ENCODE measurements around the gene SULT1C4.

SULT1C4 gene

DNA sequence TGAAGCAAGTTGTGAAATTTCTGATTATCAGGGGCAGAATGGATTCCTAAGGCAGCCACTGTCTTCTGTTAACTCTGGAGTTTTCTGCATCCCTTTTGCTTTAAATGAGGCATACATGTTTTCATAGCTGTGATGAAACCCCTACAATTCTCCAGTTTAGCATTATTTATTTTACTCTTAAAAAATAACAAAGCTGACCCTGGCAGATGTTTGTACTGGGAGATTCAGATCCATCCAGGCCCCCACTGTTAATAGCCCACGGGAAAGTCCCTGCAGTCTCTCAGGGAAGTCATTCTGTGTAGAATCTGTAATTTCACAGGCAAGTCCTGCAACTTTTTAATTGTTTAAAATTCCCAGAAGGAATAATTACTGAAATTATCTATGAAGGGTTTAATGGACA is 353 bp upstream of the SULT1C4 start:
- no peaks in the 10 kb centered on the region for H3K9me3 ChIP-seq (ENCODE audit: control insufficient read depth in 1 of 2, low read length in 2 of 2)
- peaks cover 7 to 9% of the 10 kb centered on the region in 2 donors for H3K4me1 ChIP-seq (ENCODE audit: control insufficient read depth in 1 of 2, insufficient read depth in 2 of 2, low read length in 2 of 2)
- H3K27ac ChIP-seq (ENCODE audit: low read length): peak overlapping the region; percentile 77
- no peaks in the 10 kb centered on the region for H3K36me3 ChIP-seq (ENCODE audit: control insufficient read depth in 1 of 2, insufficient read depth in 2 of 2, low read length in 2 of 2)
- H3K4me3 ChIP-seq (ENCODE audit: low read depth in 1 of 2, low read length in 2 of 2): peak overlapping the region; percentile 54 to 68
- H3K27me3 ChIP-seq (ENCODE audit: low read depth, low read length): no peaks in the 10 kb centered on the region

DNA sequence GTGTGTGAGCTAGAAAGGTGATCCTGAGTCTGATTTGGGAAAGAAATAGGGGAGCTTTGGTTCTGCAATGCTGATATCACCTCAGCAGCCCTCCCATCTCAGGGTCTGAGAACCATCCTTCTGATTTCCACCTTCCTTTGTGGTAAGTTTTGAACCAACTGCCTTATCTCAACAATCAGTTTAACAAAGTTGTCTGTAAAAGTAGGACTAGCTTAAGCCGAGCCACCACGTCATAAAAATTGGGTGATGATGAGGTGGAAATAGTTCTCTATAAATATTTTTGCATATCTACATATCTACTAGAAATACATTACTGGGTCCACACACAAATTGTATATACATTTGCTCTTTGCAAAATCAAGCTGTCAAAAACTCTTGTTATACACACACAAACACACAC is 1.1 kb downstream of the SULT1C4 start:
- Histone ChIP-seq H3K9me3 (ENCODE audit: control insufficient read depth in 1 of 2, low read length in 2 of 2) (no peaks in the 10 kb centered on the region), H3K4me1 (ENCODE audit: control insufficient read depth in 1 of 2, insufficient read depth in 2 of 2, low read length in 2 of 2) (peaks cover 7 to 9% of the 10 kb centered on the region in 2 donors), H3K27me3 (ENCODE audit: low read depth, low read length) (no peaks in the 10 kb centered on the region), H3K27ac (ENCODE audit: low read length) (no peak overlapping the region), H3K36me3 (ENCODE audit: control insufficient read depth in 1 of 2, insufficient read depth in 2 of 2, low read length in 2 of 2) (no peaks in the 10 kb centered on the region), H3K4me3 (ENCODE audit: low read depth in 1 of 2, low read length in 2 of 2) (peak overlapping the region; percentile 54 to 68)

GRCh38 chr2:108382196-108382595 is 4.4 kb downstream of the SULT1C4 start:
- Histone ChIP-seq H3K4me3 (ENCODE audit: low read depth in 1 of 2, low read length in 2 of 2) (no peak overlapping the region), H3K27me3 (ENCODE audit: low read depth, low read length) (no peaks in the 10 kb centered on the region), H3K27ac (ENCODE audit: low read length) (no peak overlapping the region), H3K9me3 (ENCODE audit: control insufficient read depth in 1 of 2, low read length in 2 of 2) (no peaks in the 10 kb centered on the region), H3K36me3 (ENCODE audit: control insufficient read depth in 1 of 2, insufficient read depth in 2 of 2, low read length in 2 of 2) (peaks cover 0 to 3% of the 10 kb centered on the region in 2 donors), H3K4me1 (ENCODE audit: control insufficient read depth in 1 of 2, insufficient read depth in 2 of 2, low read length in 2 of 2) (peaks cover 3% of the 10 kb centered on the region in 2 donors)

DNA sequence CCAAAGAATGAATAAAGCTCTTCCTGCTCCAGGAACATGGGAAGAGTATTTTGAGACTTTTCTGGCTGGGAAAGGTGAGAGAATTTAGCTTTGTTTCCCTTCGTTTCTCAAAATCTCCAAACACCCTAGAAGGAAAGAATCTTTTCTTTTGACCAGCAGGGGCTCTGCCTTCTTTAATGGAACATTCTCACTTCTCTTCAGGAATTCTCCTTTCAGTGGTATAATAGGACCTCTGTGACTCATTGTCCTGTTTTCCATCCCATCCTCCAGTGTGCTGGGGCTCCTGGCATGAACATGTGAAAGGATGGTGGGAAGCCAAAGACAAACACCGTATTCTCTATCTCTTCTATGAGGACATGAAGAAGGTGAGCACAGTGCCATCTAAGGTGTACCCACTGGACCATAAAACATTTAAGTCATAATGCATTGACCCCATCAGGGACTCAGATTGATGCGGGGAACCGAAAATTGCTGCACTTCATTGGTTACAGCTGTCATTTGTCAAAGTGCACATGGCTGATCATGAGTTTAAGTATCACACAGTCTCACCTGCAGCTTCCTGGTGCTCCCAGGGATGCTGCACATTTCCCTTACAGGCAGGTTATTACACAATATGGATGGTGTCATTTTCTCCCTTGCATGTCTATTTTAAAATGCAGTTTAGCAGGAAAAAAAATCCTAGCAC is 5.5 kb downstream of the SULT1C4 start:
- no peaks in the 10 kb centered on the region for H3K27me3 ChIP-seq (ENCODE audit: low read depth, low read length)
- no peaks in the 10 kb centered on the region for H3K4me1 ChIP-seq (ENCODE audit: control insufficient read depth in 1 of 2, insufficient read depth in 2 of 2, low read length in 2 of 2)
- peaks cover 0 to 3% of the 10 kb centered on the region in 2 donors for H3K36me3 ChIP-seq (ENCODE audit: control insufficient read depth in 1 of 2, insufficient read depth in 2 of 2, low read length in 2 of 2)
- no peak overlapping the region for H3K27ac ChIP-seq (ENCODE audit: low read length)
- H3K9me3 ChIP-seq (ENCODE audit: control insufficient read depth in 1 of 2, low read length in 2 of 2): no peaks in the 10 kb centered on the region
- no peak overlapping the region for H3K4me3 ChIP-seq (ENCODE audit: low read depth in 1 of 2, low read length in 2 of 2)

DNA sequence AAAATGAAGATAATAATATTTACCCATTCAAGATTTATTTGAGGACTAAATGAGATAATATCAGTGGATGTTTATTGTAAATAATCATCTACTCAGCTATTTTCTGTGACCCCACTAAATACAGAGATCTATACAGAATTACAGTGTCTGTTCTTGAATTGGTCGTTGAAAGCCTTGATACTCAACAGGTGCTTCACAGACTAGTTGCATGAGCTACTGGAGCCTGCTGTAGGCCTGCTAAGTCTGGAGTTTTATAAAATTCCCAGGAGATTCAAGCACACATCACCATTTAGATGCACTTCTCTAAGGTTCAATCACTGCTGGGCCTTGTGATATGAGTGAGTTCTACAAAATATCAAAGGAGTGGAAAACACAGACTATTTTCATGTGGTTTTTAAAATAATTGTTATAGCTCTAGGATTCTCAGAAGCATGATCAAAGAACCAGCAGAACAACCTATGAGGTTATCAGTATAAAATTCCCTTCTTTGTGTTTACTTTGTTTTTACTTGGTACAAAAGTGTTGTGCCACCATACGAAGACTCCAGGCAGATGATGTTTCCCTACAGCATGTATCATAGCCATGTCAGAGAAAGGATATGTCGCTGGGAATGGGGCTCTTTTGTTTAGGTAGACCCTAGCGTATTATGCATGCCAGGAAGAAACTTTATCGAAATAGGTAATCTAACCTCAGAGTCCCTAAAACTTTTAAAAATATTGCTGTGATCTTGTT is 7.1 kb downstream of the SULT1C4 start:
- Histone ChIP-seq H3K9me3 (ENCODE audit: control insufficient read depth in 1 of 2, low read length in 2 of 2) (no peaks in the 10 kb centered on the region), H3K4me1 (ENCODE audit: control insufficient read depth in 1 of 2, insufficient read depth in 2 of 2, low read length in 2 of 2) (no peaks in the 10 kb centered on the region), H3K27me3 (ENCODE audit: low read depth, low read length) (no peaks in the 10 kb centered on the region), H3K4me3 (ENCODE audit: low read depth in 1 of 2, low read length in 2 of 2) (no peak overlapping the region), H3K27ac (ENCODE audit: low read length) (no peak overlapping the region), H3K36me3 (ENCODE audit: control insufficient read depth in 1 of 2, insufficient read depth in 2 of 2, low read length in 2 of 2) (peaks cover 0 to 7% of the 10 kb centered on the region in 2 donors)

- H3K9me3 ChIP-seq (ENCODE audit: control insufficient read depth in 1 of 2, low read length in 2 of 2): no peaks in the 10 kb centered on the region
- no peaks in the 10 kb centered on the region for H3K4me1 ChIP-seq (ENCODE audit: control insufficient read depth in 1 of 2, insufficient read depth in 2 of 2, low read length in 2 of 2)
- H3K27ac ChIP-seq (ENCODE audit: low read length): no peak overlapping the region
- no peaks in the 10 kb centered on the region for H3K27me3 ChIP-seq (ENCODE audit: low read depth, low read length)
- peaks cover 0 to 10% of the 10 kb centered on the region in 2 donors for H3K36me3 ChIP-seq (ENCODE audit: control insufficient read depth in 1 of 2, insufficient read depth in 2 of 2, low read length in 2 of 2)
- no peak overlapping the region for H3K4me3 ChIP-seq (ENCODE audit: low read depth in 1 of 2, low read length in 2 of 2)
Measured at GRCh38 chr2:108385411-108386071, 7.8 kb downstream of the SULT1C4 start.

- Histone ChIP-seq H3K36me3 (ENCODE audit: control insufficient read depth in 1 of 2, insufficient read depth in 2 of 2, low read length in 2 of 2) (peaks cover 0 to 14% of the 10 kb centered on the region in 2 donors), H3K9me3 (ENCODE audit: control insufficient read depth in 1 of 2, low read length in 2 of 2) (peaks cover 0 to 7% of the 10 kb centered on the region in 2 donors)
Measured at GRCh38 chr2:108388045-108388444, 10.3 kb downstream of the SULT1C4 start.

DNA sequence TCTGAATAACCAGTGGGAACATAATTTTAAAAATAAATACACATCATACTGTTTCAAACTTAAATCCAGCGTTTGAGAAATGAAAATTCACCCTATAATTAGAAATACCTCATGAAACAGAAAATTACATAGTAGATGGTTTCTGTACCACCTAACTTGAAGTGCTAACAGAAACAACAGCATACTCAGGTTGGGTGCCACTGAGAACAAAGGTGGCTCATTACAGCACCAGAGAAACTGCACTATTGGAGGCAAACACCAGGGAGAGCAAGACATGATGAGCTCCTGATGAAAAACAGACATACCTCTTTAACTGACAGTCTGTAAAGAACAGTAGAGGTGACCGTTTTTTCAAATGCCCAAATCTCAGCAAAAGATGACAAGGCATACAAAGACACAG is 12.6 kb downstream of the SULT1C4 start:
- peaks cover 0 to 10% of the 10 kb centered on the region in 2 donors for H3K9me3 ChIP-seq (ENCODE audit: control insufficient read depth in 1 of 2, low read length in 2 of 2)
- no peak overlapping the region for H3K4me3 ChIP-seq (ENCODE audit: low read depth in 1 of 2, low read length in 2 of 2)
- H3K27me3 ChIP-seq (ENCODE audit: low read depth, low read length): no peaks in the 10 kb centered on the region
- peaks cover 0 to 14% of the 10 kb centered on the region in 2 donors for H3K36me3 ChIP-seq (ENCODE audit: control insufficient read depth in 1 of 2, insufficient read depth in 2 of 2, low read length in 2 of 2)
- H3K27ac ChIP-seq (ENCODE audit: low read length): no peak overlapping the region
- no peaks in the 10 kb centered on the region for H3K4me1 ChIP-seq (ENCODE audit: control insufficient read depth in 1 of 2, insufficient read depth in 2 of 2, low read length in 2 of 2)

More at GRCh38 chr2:108388045-108388444, 10.3 kb downstream of the SULT1C4 start:
- Histone ChIP-seq H3K4me3 (ENCODE audit: low read depth in 1 of 2, low read length in 2 of 2) (no peak overlapping the region), H3K27me3 (ENCODE audit: low read depth, low read length) (no peaks in the 10 kb centered on the region), H3K4me1 (ENCODE audit: control insufficient read depth in 1 of 2, insufficient read depth in 2 of 2, low read length in 2 of 2) (no peaks in the 10 kb centered on the region), H3K27ac (ENCODE audit: low read length) (no peak overlapping the region)

GRCh38 chr2:108392029-108392428 is 14.3 kb downstream of the SULT1C4 start:
- H3K27me3 ChIP-seq (ENCODE audit: low read depth, low read length): no peaks in the 10 kb centered on the region
- H3K4me3 ChIP-seq (ENCODE audit: low read depth in 1 of 2, low read length in 2 of 2): no peak overlapping the region
- H3K9me3 ChIP-seq (ENCODE audit: control insufficient read depth in 1 of 2, low read length in 2 of 2): peaks cover 0 to 10% of the 10 kb centered on the region in 2 donors
- H3K4me1 ChIP-seq (ENCODE audit: control insufficient read depth in 1 of 2, insufficient read depth in 2 of 2, low read length in 2 of 2): no peaks in the 10 kb centered on the region
- H3K27ac ChIP-seq (ENCODE audit: low read length): no peak overlapping the region
- peaks cover 0 to 12% of the 10 kb centered on the region in 2 donors for H3K36me3 ChIP-seq (ENCODE audit: control insufficient read depth in 1 of 2, insufficient read depth in 2 of 2, low read length in 2 of 2)

DNA sequence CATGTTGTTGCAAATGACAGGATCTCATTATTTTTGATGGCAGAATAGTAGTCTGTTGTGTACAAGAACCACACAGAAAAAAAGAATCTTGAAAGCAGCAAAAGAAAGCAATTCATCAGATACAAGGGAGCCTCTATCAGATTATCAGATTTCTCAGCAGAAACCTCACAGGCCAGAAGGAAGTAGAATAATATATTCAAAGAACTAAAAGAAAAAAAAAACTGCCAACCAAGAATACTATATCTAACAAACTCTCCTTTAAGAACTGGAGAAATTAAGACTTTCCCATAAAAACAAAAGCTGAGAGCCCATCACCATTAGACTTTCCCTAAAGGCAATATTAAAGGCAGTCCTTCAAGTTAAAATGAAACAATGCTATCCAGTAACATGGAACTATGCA is 15.4 kb downstream of the SULT1C4 start:
- Histone ChIP-seq H3K9me3 (ENCODE audit: control insufficient read depth in 1 of 2, low read length in 2 of 2) (peaks cover 0 to 14% of the 10 kb centered on the region in 2 donors), H3K4me1 (ENCODE audit: control insufficient read depth in 1 of 2, insufficient read depth in 2 of 2, low read length in 2 of 2) (no peaks in the 10 kb centered on the region), H3K4me3 (ENCODE audit: low read depth in 1 of 2, low read length in 2 of 2) (no peak overlapping the region), H3K36me3 (ENCODE audit: control insufficient read depth in 1 of 2, insufficient read depth in 2 of 2, low read length in 2 of 2) (peaks cover 0 to 10% of the 10 kb centered on the region in 2 donors), H3K27me3 (ENCODE audit: low read depth, low read length) (no peaks in the 10 kb centered on the region), H3K27ac (ENCODE audit: low read length) (no peak overlapping the region)

DNA sequence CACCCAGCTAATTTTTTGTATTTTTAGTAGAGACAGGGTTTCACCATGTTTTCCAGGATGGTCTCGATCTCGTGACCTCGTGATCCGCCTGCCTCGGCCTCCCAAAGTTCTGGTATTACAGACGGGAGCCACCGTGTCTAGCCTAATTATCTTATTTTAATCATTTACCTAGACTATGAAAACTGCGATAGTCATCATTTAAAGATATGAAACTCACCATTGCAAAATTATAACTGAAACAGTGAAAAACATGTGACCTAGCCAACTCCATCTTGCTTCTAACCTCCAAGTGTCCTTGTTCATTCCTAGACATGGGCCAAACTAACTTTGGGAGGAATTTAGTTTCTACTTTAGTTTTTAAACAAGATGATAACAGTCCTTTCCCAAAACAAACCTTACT is 17.4 kb downstream of the SULT1C4 start:
- Histone ChIP-seq H3K27me3 (ENCODE audit: low read depth, low read length) (no peaks in the 10 kb centered on the region), H3K36me3 (ENCODE audit: control insufficient read depth in 1 of 2, insufficient read depth in 2 of 2, low read length in 2 of 2) (peaks cover 0 to 7% of the 10 kb centered on the region in 2 donors), H3K27ac (ENCODE audit: low read length) (no peak overlapping the region), H3K9me3 (ENCODE audit: control insufficient read depth in 1 of 2, low read length in 2 of 2) (peaks cover 7 to 33% of the 10 kb centered on the region in 2 donors), H3K4me3 (ENCODE audit: low read depth in 1 of 2, low read length in 2 of 2) (no peak overlapping the region), H3K4me1 (ENCODE audit: control insufficient read depth in 1 of 2, insufficient read depth in 2 of 2, low read length in 2 of 2) (no peaks in the 10 kb centered on the region)

All from muscle layer of duodenum (tissue), 2 donors.